Colonic mucosa (tissue), 4 donors: ENCODE measurements around the gene DLGAP1. TPM values are rescaled to one million over a fixed set of nuclear protein-coding genes. Genes with fewer than 3 reads are reported as not detected.

Experiments
- DNase-seq: peaks from one replicate; pipeline ENCODE4 v3.0.0-alpha.2; 2020
- H3K27ac ChIP-seq: fragments of 200-600 bp; one replicate; pipeline ENCODE4 v1.8.0; 2021
- H3K27me3 ChIP-seq: fragments of 200-600 bp; one replicate; pipeline ENCODE4 v1.8.0; 2021
- H3K36me3 ChIP-seq: fragments of 200-600 bp; one replicate; pipeline ENCODE4 v1.8.0; 2021
- H3K4me1 ChIP-seq: fragments of 200-600 bp; one replicate; pipeline ENCODE4 v1.8.0; 2021; ENCODE audit warnings: mild to moderate bottlenecking
- H3K4me3 ChIP-seq: fragments of 200-600 bp; one replicate; pipeline ENCODE4 v1.8.0; 2021
- H3K9ac ChIP-seq, 2 donors: one replicate each; pipeline ENCODE4 v1.7.0; 2013; ENCODE audit warnings: control low read depth in 2 of 2, low read depth in 2 of 2, low read length in 2 of 2
- H3K9me3 ChIP-seq: fragments of 200-600 bp; one replicate; pipeline ENCODE4 v1.8.0; 2021
- CTCF ChIP-seq: fragments of 200-600 bp; IDR thresholded peaks from one replicate; pipeline ENCODE4 v1.8.0; 2022; ENCODE audit warnings: antibody characterized with exemption, mild to moderate bottlenecking
- intact Hi-C: fragments of 100-400 bp; cut with DNase I; formaldehyde crosslinking; loops from one replicate; pipeline ENCODE4 v1.14.1; 2022
- total RNA-seq, 2 donors: library from RNA; stranded (reverse); fragmentation: NEBNext Ultra II Directional in 1 of 2; extraction: Animal tissue kit (Norgen Biotek cat#: 25700) in 1 of 2; gene quantifications; one replicate each; pipeline ENCODE4 v1.2.1, GENCODE V29; 2021
- donor health status: healthy.
- donor health status: DM: no; HTN: no; CAD: no.
- donor health status: DM: no; HTN: no; CAD: no.

Gene DLGAP1
- total RNA-seq, 2 donors from 2014 or later, result 0.25 to 0.50 TPM

GRCh38 chr18:3713708-3714107, 741.4 kb downstream of the DLGAP1 start:
- intact Hi-C loops, result no loop called here

GRCh38 chr18:3713166-3713565, 741.9 kb downstream of the DLGAP1 start:
- intact Hi-C loops, result no loop called here
- TF ChIP-seq CTCF, result no peak
- no peaks in the 10 kb centered on the region for H3K27me3 ChIP-seq
- H3K36me3 ChIP-seq, result no peaks in the 10 kb centered on the region
- H3K9me3 ChIP-seq, result no peaks in the 10 kb centered on the region
- H3K9ac ChIP-seq, result no peak overlapping the region
- no peak overlapping the region for H3K27ac ChIP-seq
- H3K4me1 ChIP-seq, result no peaks in the 10 kb centered on the region
- DNase-seq, result no peak
- H3K4me3 ChIP-seq, result no peak overlapping the region

More at GRCh38 chr18:3713708-3714107, 741.4 kb downstream of the DLGAP1 start:
- Histone ChIP-seq H3K36me3 (no peaks in the 10 kb centered on the region), H3K27ac (no peak overlapping the region), H3K9ac (no peak overlapping the region), H3K4me3 (no peak overlapping the region), H3K27me3 (no peaks in the 10 kb centered on the region), H3K9me3 (no peaks in the 10 kb centered on the region), H3K4me1 (no peaks in the 10 kb centered on the region)
- TF ChIP-seq CTCF, result no peak
- DNase-seq, result no peak

GRCh38 chr18:3712491-3712890, 742.6 kb downstream of the DLGAP1 start:
- Histone ChIP-seq H3K27me3 (no peaks in the 10 kb centered on the region), H3K9me3 (no peaks in the 10 kb centered on the region), H3K4me1 (no peaks in the 10 kb centered on the region), H3K36me3 (no peaks in the 10 kb centered on the region), H3K9ac (no peak overlapping the region), H3K27ac (no peak overlapping the region), H3K4me3 (no peak overlapping the region)
- intact Hi-C loops, result no loop called here
- no peak for TF ChIP-seq CTCF
- no peak for DNase-seq

- peak overlapping the region in 1 of 2 donors; percentile 42 for H3K9ac ChIP-seq
- no peak for TF ChIP-seq CTCF
- peak; percentile 89 for DNase-seq
- no peak overlapping the region for H3K4me3 ChIP-seq
- no peaks in the 10 kb centered on the region for H3K36me3 ChIP-seq
- no peaks in the 10 kb centered on the region for H3K27me3 ChIP-seq
- H3K4me1 ChIP-seq, result no peaks in the 10 kb centered on the region
- intact Hi-C loops, result no loop called here
- H3K9me3 ChIP-seq, result no peaks in the 10 kb centered on the region
- H3K27ac ChIP-seq, result peak overlapping the region; percentile 82
Observed at GRCh38 chr18:3710712-3711301, 744.3 kb downstream of the DLGAP1 start.

- no peak overlapping the region for H3K27ac ChIP-seq
- H3K4me3 ChIP-seq, result no peak overlapping the region
- no peaks in the 10 kb centered on the region for H3K9me3 ChIP-seq
- no peak for DNase-seq
- TF ChIP-seq CTCF, result no peak
- H3K4me1 ChIP-seq, result no peaks in the 10 kb centered on the region
- intact Hi-C loops, result loop anchor here (5.0 kb wide), 1 partner anchor 63 kb away; no protein-coding TSS in a partner anchor
- H3K27me3 ChIP-seq, result no peaks in the 10 kb centered on the region
- no peaks in the 10 kb centered on the region for H3K36me3 ChIP-seq
- peak overlapping the region in 1 of 2 donors; percentile 7 for H3K9ac ChIP-seq
Observed at GRCh38 chr18:3709205-3709604, 745.9 kb downstream of the DLGAP1 start.
